ENCODE data around the gene ZNF593.

GRCh38 chr1:26158271-26158907 lies 11.3 kb upstream of the ZNF593 start:
- TF ChIP-seq GATA2 (IDR thresholded peaks at IDR 0.05; ENCODE audit: low read depth, low read length) (no peak), GATA3 (IDR thresholded peaks at IDR 0.05; ENCODE audit: low read depth, low read length) (no peak)
